Measurements from ENCODE around the gene SORBS1.

Gene SORBS1

DNA sequence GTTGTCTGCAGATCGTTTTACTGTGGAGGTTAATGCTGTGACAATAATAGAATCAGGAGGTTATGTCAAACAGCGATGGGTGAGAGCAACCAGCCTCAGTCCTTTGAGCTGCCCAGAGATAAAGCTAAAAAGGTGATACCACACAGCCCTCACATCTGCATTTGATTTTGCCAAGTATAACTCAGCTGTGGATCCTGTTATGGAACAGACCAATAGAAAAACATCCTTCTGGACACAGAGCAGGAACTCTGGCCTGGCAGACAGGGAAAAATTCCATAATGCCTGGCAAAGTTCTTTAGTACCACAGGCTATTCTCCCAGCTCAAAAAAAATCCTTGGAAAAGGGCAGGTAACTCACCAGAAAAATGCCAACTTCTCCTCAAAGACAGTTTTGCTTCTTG is 183.2 kb downstream of the SORBS1 start:
- no peak overlapping the region for H3K27ac ChIP-seq (ENCODE audit: low read depth, low read length)
- no peaks in the 10 kb centered on the region for H3K9me3 ChIP-seq (ENCODE audit: control insufficient read depth, insufficient read depth, low read length)
- H3K4me3 ChIP-seq (ENCODE audit: low read depth, low read length) = no peak overlapping the region
- no peak overlapping the region for H3K9ac ChIP-seq (ENCODE audit: low read depth, low read length)
- H3K4me1 ChIP-seq (ENCODE audit: control insufficient read depth, insufficient read depth, low read length) = no peaks in the 10 kb centered on the region; the same call in 1 of the 2 replicates
- H3K27me3 ChIP-seq (ENCODE audit: control insufficient read depth, insufficient read depth, low read length) = no peaks in the 10 kb centered on the region
- H3K36me3 ChIP-seq (ENCODE audit: control insufficient read depth, insufficient read depth, low read length) = peaks cover 46% of the 10 kb centered on the region

DNA sequence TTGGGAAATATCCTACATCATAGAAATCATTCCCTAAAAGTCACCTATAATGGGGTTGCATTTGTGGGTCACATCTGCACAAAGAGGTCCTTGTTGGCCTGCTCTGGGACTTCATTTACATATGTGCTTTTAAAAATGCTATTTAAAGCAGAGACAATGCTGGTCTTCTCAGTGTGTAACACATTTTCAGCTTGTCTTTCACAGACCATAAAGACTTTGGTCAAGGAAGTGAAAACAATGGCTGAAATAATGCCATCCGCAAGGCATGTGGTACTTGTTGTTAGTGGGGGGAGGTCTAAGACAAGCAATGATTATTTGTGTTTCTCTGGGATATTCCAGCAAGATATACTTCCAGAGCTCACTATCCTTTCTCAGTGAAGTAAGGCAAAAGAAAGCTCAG is 185.8 kb downstream of the SORBS1 start:
- no peak overlapping the region for H3K27ac ChIP-seq (ENCODE audit: low read depth, low read length)
- no peaks in the 10 kb centered on the region for H3K9me3 ChIP-seq (ENCODE audit: control insufficient read depth, insufficient read depth, low read length)
- no peak overlapping the region for H3K9ac ChIP-seq (ENCODE audit: low read depth, low read length)
- H3K36me3 ChIP-seq (ENCODE audit: control insufficient read depth, insufficient read depth, low read length) = peaks cover 20% of the 10 kb centered on the region
- H3K4me1 ChIP-seq (ENCODE audit: control insufficient read depth, insufficient read depth, low read length) = peaks cover 10% of the 10 kb centered on the region
- no peak overlapping the region for H3K4me3 ChIP-seq (ENCODE audit: low read depth, low read length)
- H3K27me3 ChIP-seq (ENCODE audit: control insufficient read depth, insufficient read depth, low read length) = no peaks in the 10 kb centered on the region

DNA sequence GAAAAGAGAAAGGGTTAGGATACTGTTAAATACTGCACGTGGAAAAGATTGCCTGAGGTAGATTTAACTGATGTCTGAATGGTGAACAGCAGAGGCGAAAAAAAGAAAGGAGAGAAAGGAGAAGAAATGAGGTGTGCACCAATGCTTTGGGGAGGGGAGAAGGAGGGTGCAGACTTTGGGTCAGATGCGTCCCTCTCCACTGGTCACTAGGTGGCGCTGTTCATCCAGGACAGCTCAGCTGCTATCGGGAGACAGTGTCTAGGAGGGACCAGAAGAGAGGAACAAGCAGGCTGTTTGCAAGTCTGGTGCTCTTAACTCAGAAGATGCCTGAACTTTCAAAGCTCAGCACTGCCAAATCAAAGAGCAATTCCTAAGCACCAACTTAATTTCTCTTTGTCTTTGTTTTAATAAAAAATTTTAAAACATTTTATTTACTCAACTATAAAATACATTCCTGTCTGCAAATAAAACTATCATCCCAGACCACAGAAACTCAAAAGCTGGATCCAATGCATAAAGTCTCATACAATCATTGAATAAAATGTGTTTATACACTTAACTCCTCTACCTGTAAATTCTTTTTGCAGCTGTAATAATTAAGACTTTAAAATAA is 186.5 kb downstream of the SORBS1 start:
- H3K9me3 ChIP-seq (ENCODE audit: control insufficient read depth, insufficient read depth, low read length) = no peaks in the 10 kb centered on the region
- H3K9ac ChIP-seq (ENCODE audit: low read depth, low read length) = no peak overlapping the region
- H3K27ac ChIP-seq (ENCODE audit: low read depth, low read length) = no peak overlapping the region
- no peaks in the 10 kb centered on the region for H3K27me3 ChIP-seq (ENCODE audit: control insufficient read depth, insufficient read depth, low read length)
- H3K4me3 ChIP-seq (ENCODE audit: low read depth, low read length) = no peak overlapping the region
- peaks cover 10% of the 10 kb centered on the region for H3K4me1 ChIP-seq (ENCODE audit: control insufficient read depth, insufficient read depth, low read length)
- peaks cover 13% of the 10 kb centered on the region; the same call in 1 of the 2 replicates for H3K36me3 ChIP-seq (ENCODE audit: control insufficient read depth, insufficient read depth, low read length)

DNA sequence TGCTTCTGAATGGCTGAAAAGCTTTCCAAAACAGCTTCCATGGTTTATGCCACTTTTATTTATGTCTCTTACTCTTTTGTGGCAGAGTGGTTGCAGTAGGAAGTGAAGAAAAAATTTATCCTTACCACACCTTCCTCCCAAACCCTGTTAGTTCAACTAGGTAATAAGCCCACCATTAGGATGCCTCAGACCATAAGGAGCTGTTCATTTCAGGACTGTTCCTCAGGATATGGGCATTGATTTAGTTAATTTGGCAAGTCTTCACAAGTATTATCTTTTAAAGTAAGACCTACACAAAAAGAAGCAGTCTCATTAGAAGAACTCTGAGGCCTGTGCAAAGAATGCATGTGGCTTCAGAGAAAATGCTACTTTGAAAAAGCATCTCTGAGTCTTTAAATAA is 187.5 kb downstream of the SORBS1 start:
- H3K4me1 ChIP-seq (ENCODE audit: control insufficient read depth, insufficient read depth, low read length) = peaks cover 10% of the 10 kb centered on the region

DNA sequence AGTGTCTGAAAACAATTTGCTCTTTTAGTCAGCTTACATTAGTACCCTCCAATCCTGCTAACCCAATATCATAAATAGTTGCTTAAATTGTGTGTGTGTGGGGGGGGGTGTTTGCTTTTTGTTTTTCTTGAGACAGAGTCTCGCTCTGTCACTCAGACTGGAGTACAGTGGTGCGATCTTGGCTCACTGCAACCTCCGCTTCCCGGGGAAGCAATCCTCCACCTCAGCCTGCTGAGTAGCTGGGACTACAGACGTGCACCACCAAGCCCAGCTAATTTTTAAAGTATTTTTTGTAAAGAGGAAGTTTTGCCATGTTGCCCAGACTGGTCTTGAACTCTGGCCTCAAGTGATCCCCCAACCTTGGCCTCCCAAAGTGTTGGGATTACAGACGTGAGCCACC is 196.8 kb downstream of the SORBS1 start:
- Histone ChIP-seq H3K9ac (ENCODE audit: low read depth, low read length) (no peak overlapping the region), H3K4me3 (ENCODE audit: low read depth, low read length) (no peak overlapping the region), H3K4me1 (ENCODE audit: control insufficient read depth, insufficient read depth, low read length) (peaks cover 4% of the 10 kb centered on the region), H3K27ac (ENCODE audit: low read depth, low read length) (no peak overlapping the region), H3K9me3 (ENCODE audit: control insufficient read depth, insufficient read depth, low read length) (no peaks in the 10 kb centered on the region), H3K36me3 (ENCODE audit: control insufficient read depth, insufficient read depth, low read length) (no peaks in the 10 kb centered on the region), H3K27me3 (ENCODE audit: control insufficient read depth, insufficient read depth, low read length) (no peaks in the 10 kb centered on the region)

More for the DNA sequence above, 187.5 kb downstream of the SORBS1 start:
- Histone ChIP-seq H3K9ac (ENCODE audit: low read depth, low read length) (no peak overlapping the region), H3K9me3 (ENCODE audit: control insufficient read depth, insufficient read depth, low read length) (no peaks in the 10 kb centered on the region), H3K4me3 (ENCODE audit: low read depth, low read length) (no peak overlapping the region), H3K36me3 (ENCODE audit: control insufficient read depth, insufficient read depth, low read length) (0 out of 2 replicates have a peak, but pooled peaks cover 9% of the 10 kb centered on the region), H3K27ac (ENCODE audit: low read depth, low read length) (no peak overlapping the region), H3K27me3 (ENCODE audit: control insufficient read depth, insufficient read depth, low read length) (no peaks in the 10 kb centered on the region)

DNA sequence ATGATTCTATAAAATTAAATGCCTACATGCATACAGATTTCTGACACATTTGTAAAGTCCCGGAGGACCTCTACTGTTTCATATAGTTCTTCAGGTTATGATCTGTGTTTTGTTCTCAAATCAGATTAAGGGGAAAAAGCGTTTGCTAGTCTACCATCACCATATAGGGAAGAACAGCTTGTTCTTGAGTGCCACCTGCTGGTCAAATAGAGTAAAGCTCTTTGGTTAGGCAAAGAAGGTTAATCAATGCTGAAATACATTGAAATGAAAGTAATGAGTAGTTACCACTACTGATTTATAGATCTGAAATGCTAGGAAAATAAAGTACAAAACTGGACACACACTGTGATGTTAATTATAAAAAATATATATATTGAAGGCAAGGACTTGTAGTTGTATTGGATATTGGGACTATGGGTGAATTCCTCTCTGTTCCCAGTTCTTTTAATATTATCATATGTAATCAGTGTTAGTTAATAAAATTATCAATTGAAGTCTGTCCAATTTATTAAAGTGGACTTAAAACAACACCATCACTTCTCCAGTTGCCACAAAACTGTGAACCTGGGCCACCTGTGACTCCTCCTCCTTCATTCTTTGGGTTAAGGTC is 197.8 kb downstream of the SORBS1 start:
- Histone ChIP-seq H3K4me3 (ENCODE audit: low read depth, low read length) (no peak overlapping the region), H3K27ac (ENCODE audit: low read depth, low read length) (no peak overlapping the region), H3K9me3 (ENCODE audit: control insufficient read depth, insufficient read depth, low read length) (no peaks in the 10 kb centered on the region), H3K9ac (ENCODE audit: low read depth, low read length) (no peak overlapping the region), H3K4me1 (ENCODE audit: control insufficient read depth, insufficient read depth, low read length) (peaks cover 4% of the 10 kb centered on the region), H3K36me3 (ENCODE audit: control insufficient read depth, insufficient read depth, low read length) (no peaks in the 10 kb centered on the region), H3K27me3 (ENCODE audit: control insufficient read depth, insufficient read depth, low read length) (no peaks in the 10 kb centered on the region)

DNA sequence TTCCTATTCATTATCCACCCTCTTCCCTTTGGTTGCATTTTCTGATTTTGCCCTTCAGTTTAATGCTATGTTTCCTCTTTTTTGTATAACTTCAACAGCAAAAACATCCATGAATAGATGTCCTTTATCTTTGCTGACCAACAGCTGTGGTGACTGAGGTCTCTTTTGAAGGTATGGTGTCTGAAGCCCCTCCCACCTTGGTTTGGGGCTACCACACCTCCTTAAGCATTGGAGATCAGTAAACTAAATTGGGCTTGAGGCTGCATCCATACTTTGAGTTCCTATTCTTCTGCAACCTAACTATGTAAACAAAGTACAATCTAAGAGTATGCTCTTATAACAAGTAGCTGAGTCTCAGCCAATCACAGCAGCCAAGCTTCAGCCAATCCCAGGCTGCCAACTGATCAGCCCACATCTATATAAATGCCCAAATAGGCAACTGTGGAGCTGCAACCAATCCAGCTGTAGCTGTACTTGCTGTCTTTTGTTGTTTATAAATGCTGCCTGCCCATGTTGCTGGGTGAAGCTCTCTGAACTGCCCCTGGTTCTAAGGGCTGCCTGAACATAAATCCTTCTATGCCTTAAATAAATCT is 201.0 kb downstream of the SORBS1 start:
- Histone ChIP-seq H3K9ac (ENCODE audit: low read depth, low read length) (no peak overlapping the region), H3K27ac (ENCODE audit: low read depth, low read length) (no peak overlapping the region)

DNA sequence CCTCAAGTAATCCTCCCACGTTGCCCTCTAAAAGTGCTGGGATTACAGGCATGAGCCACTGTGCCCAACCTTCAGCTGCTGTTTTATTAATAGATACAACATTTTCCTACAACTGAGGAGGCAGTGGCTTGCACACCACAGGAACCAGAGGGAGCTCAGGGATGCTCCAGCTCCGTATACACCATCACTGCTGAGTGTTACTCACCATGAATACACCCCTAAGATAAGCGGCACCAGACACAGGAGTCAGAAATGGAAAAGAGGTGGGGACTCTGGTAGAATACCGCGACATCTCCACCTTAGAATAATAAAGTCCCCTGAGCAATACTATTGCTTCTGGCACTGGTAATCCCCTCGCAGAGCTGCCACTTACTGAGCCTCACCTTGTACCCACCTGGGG is 201.7 kb downstream of the SORBS1 start:
- Histone ChIP-seq H3K4me3 (ENCODE audit: low read depth, low read length) (no peak overlapping the region), H3K36me3 (ENCODE audit: control insufficient read depth, insufficient read depth, low read length) (peaks cover 29% of the 10 kb centered on the region), H3K27ac (ENCODE audit: low read depth, low read length) (no peak overlapping the region)

More for the DNA sequence above, 201.0 kb downstream of the SORBS1 start:
- no peaks in the 10 kb centered on the region for H3K27me3 ChIP-seq (ENCODE audit: control insufficient read depth, insufficient read depth, low read length)
- H3K4me3 ChIP-seq (ENCODE audit: low read depth, low read length) = no peak overlapping the region
- no peaks in the 10 kb centered on the region for H3K9me3 ChIP-seq (ENCODE audit: control insufficient read depth, insufficient read depth, low read length)
- peaks cover 23% of the 10 kb centered on the region for H3K36me3 ChIP-seq (ENCODE audit: control insufficient read depth, insufficient read depth, low read length)
- H3K4me1 ChIP-seq (ENCODE audit: control insufficient read depth, insufficient read depth, low read length) = peaks cover 4% of the 10 kb centered on the region

DNA sequence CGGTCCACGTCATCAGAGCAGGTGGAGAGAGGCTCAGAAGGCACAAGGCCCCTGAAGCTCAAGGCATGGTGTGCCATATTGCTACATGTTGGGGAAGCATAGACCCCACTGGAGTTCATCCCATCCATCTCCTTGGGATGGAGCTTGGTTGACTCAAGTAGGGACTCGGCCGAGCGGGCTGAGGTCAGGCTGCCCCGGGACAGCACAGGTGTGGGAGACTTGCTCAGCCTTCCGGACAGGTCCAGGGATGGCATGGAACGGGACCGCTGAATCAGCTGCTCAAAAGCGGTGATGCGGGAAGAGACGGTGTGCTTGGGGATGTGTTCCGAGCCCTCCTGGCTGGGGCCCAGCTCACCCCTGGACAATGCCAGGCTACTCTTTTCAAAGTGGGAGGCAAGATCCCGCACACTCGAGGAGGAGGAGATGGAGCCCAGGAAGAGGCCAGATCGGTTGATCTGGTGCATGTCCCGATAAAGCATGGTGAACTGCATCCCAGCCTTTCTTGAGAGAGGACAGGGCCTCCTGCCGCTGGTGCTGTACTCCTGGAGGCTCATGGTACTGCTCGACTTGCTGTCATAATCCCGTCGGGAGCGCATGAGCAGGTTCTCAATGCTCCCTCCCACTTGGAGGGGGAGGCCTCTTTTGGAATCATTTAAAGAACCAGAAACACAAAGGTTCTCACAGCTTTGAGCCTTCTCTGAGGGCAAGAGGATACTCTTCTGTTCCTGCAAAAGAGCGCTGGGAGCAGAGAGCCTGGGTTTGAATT is 204.8 kb downstream of the SORBS1 start:
- Histone ChIP-seq H3K4me1 (ENCODE audit: control insufficient read depth, insufficient read depth, low read length) (no peaks in the 10 kb centered on the region), H3K27me3 (ENCODE audit: control insufficient read depth, insufficient read depth, low read length) (no peaks in the 10 kb centered on the region), H3K36me3 (ENCODE audit: control insufficient read depth, insufficient read depth, low read length) (peaks cover 40% of the 10 kb centered on the region), H3K27ac (ENCODE audit: low read depth, low read length) (no peak overlapping the region), H3K9me3 (ENCODE audit: control insufficient read depth, insufficient read depth, low read length) (no peaks in the 10 kb centered on the region), H3K9ac (ENCODE audit: low read depth, low read length) (no peak overlapping the region), H3K4me3 (ENCODE audit: low read depth, low read length) (no peak overlapping the region)

More for the DNA sequence above, 201.7 kb downstream of the SORBS1 start:
- H3K4me1 ChIP-seq (ENCODE audit: control insufficient read depth, insufficient read depth, low read length) = peaks cover 4% of the 10 kb centered on the region
- no peak overlapping the region for H3K9ac ChIP-seq (ENCODE audit: low read depth, low read length)
- H3K27me3 ChIP-seq (ENCODE audit: control insufficient read depth, insufficient read depth, low read length) = no peaks in the 10 kb centered on the region
- no peaks in the 10 kb centered on the region for H3K9me3 ChIP-seq (ENCODE audit: control insufficient read depth, insufficient read depth, low read length)

DNA sequence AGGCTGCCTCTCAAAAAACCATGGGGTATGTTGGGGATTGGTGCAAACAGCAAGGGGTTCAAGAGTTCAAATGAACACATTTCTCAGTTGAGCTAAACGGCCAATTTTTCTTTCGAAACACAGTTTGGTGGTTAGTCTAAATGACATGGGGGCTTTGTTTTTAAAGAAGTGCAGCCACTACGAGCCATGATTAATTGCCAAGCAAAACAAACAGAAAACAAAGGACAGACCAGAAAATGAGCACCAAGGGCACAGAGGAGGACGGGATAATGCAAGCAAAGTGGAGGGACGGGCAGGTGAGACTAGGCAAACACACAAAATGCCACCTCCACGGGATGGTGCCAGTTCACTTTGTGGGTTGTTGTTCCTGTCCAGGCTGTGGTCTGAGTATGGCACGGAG is 205.9 kb downstream of the SORBS1 start:
- Histone ChIP-seq H3K9ac (ENCODE audit: low read depth, low read length) (no peak overlapping the region), H3K9me3 (ENCODE audit: control insufficient read depth, insufficient read depth, low read length) (no peaks in the 10 kb centered on the region), H3K4me3 (ENCODE audit: low read depth, low read length) (no peak overlapping the region), H3K36me3 (ENCODE audit: control insufficient read depth, insufficient read depth, low read length) (peaks cover 40% of the 10 kb centered on the region), H3K4me1 (ENCODE audit: control insufficient read depth, insufficient read depth, low read length) (no peaks in the 10 kb centered on the region), H3K27ac (ENCODE audit: low read depth, low read length) (no peak overlapping the region), H3K27me3 (ENCODE audit: control insufficient read depth, insufficient read depth, low read length) (no peaks in the 10 kb centered on the region)

DNA sequence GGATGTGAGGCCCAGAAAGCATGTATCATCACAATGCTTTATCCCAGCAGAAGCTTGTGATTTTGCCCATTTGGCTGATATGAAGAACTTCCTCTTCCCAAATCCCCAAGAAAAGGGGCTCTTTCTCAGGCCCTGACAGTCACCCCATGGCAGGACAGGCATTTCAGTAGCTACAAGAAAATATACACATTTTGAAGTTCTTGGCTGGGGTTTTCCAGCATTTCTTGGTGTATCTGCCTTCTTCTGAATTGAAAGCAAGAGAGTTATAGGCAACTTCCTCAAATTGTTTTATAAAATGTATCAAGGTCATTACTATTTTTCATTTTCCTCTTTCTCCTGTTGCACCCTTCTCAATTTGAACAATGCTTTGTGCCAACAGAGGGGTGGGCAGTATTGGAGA is 207.1 kb downstream of the SORBS1 start:
- H3K9me3 ChIP-seq (ENCODE audit: control insufficient read depth, insufficient read depth, low read length) = no peaks in the 10 kb centered on the region
- H3K4me3 ChIP-seq (ENCODE audit: low read depth, low read length) = no peak overlapping the region
- H3K36me3 ChIP-seq (ENCODE audit: control insufficient read depth, insufficient read depth, low read length) = peaks cover 40% of the 10 kb centered on the region
- H3K9ac ChIP-seq (ENCODE audit: low read depth, low read length) = no peak overlapping the region
- H3K4me1 ChIP-seq (ENCODE audit: control insufficient read depth, insufficient read depth, low read length) = no peaks in the 10 kb centered on the region
- H3K27me3 ChIP-seq (ENCODE audit: control insufficient read depth, insufficient read depth, low read length) = no peaks in the 10 kb centered on the region
- H3K27ac ChIP-seq (ENCODE audit: low read depth, low read length) = no peak overlapping the region

Data from HUES48 (cell line).